ENCODE data around the gene NR2E1.

NR2E1 gene

GRCh38 chr6:108207013-108207412 is 41.2 kb downstream of the NR2E1 start:
- H3K36me3 ChIP-seq (ENCODE audit: insufficient read depth, low read length) = peaks cover 24% of the 10 kb centered on the region
- H3K4me1 ChIP-seq (ENCODE audit: insufficient read depth, low read length, severe bottlenecking) = no peaks in the 10 kb centered on the region
- H3F3A ChIP-seq (ENCODE audit: insufficient read depth, low read length) = no peaks in the 10 kb centered on the region; the same call in 1 of the 2 replicates
- H3K4me3 ChIP-seq (ENCODE audit: low read depth, low read length, poor library complexity, severe bottlenecking) = no peak overlapping the region
- H3K9me3 ChIP-seq (ENCODE audit: low read length) = no peaks in the 10 kb centered on the region
- no peaks in the 10 kb centered on the region for H4K20me1 ChIP-seq (ENCODE audit: insufficient read depth, low read length)
- no peak overlapping the region for H3K9ac ChIP-seq (ENCODE audit: low read length)
- H3K27ac ChIP-seq (ENCODE audit: low read depth, low read length, poor library complexity, severe bottlenecking) = no peak overlapping the region
- H3K4me2 ChIP-seq (ENCODE audit: low read length) = no peak overlapping the region
- H3K27me3 ChIP-seq (ENCODE audit: insufficient read depth, low read length) = no peaks in the 10 kb centered on the region
- TF ChIP-seq, protein P1, sequence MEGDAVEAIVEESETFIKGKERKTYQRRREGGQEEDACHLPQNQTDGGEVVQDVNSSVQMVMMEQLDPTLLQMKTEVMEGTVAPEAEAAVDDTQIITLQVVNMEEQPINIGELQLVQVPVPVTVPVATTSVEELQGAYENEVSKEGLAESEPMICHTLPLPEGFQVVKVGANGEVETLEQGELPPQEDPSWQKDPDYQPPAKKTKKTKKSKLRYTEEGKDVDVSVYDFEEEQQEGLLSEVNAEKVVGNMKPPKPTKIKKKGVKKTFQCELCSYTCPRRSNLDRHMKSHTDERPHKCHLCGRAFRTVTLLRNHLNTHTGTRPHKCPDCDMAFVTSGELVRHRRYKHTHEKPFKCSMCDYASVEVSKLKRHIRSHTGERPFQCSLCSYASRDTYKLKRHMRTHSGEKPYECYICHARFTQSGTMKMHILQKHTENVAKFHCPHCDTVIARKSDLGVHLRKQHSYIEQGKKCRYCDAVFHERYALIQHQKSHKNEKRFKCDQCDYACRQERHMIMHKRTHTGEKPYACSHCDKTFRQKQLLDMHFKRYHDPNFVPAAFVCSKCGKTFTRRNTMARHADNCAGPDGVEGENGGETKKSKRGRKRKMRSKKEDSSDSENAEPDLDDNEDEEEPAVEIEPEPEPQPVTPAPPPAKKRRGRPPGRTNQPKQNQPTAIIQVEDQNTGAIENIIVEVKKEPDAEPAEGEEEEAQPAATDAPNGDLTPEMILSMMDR (IDR thresholded peaks at IDR 0.05; ENCODE audit: low read length) = no peak
- no peak for TF ChIP-seq EZH2 (IDR thresholded peaks at IDR 0.05; ENCODE audit: borderline replicate concordance, low read length)
- H3K9me2 ChIP-seq (ENCODE audit: low read depth, low read length) = no peaks in the 10 kb centered on the region
- no peak overlapping the region for H2AFZ ChIP-seq (ENCODE audit: low read length)
- no peaks in the 10 kb centered on the region for H3K79me2 ChIP-seq (ENCODE audit: insufficient read depth, low read length)

GRCh38 chr6:108209738-108210137 is 43.9 kb downstream of the NR2E1 start:
- H3K27ac ChIP-seq (ENCODE audit: low read depth, low read length, poor library complexity, severe bottlenecking) = no peak overlapping the region
- no peak for TF ChIP-seq EZH2 (IDR thresholded peaks at IDR 0.05; ENCODE audit: borderline replicate concordance, low read length)
- TF ChIP-seq, protein P1 (IDR thresholded peaks at IDR 0.05; ENCODE audit: low read length) = no peak
- H3K79me2 ChIP-seq (ENCODE audit: insufficient read depth, low read length) = no peaks in the 10 kb centered on the region
- H2AFZ ChIP-seq (ENCODE audit: low read length) = no peak overlapping the region
- no peaks in the 10 kb centered on the region; the same call in 1 of the 2 replicates for H3F3A ChIP-seq (ENCODE audit: insufficient read depth, low read length)
- no peaks in the 10 kb centered on the region for H3K9me2 ChIP-seq (ENCODE audit: low read depth, low read length)
- H3K4me3 ChIP-seq (ENCODE audit: low read depth, low read length, poor library complexity, severe bottlenecking) = no peak overlapping the region
- peaks cover 37% of the 10 kb centered on the region for H3K36me3 ChIP-seq (ENCODE audit: insufficient read depth, low read length)
- no peaks in the 10 kb centered on the region for H3K4me1 ChIP-seq (ENCODE audit: insufficient read depth, low read length, severe bottlenecking)
- no peaks in the 10 kb centered on the region for H3K9me3 ChIP-seq (ENCODE audit: low read length)
- H3K4me2 ChIP-seq (ENCODE audit: low read length) = no peak overlapping the region
- H4K20me1 ChIP-seq (ENCODE audit: insufficient read depth, low read length) = no peaks in the 10 kb centered on the region
- no peaks in the 10 kb centered on the region for H3K27me3 ChIP-seq (ENCODE audit: insufficient read depth, low read length)
- no peak overlapping the region for H3K9ac ChIP-seq (ENCODE audit: low read length)

GRCh38 chr6:108210556-108210955 is 44.7 kb downstream of the NR2E1 start:
- Histone ChIP-seq H3K27me3 (ENCODE audit: insufficient read depth, low read length) (no peaks in the 10 kb centered on the region), H3K36me3 (ENCODE audit: insufficient read depth, low read length) (peaks cover 44% of the 10 kb centered on the region)

More at GRCh38 chr6:108210556-108210955, 44.7 kb downstream of the NR2E1 start:
- Histone ChIP-seq H3K9me2 (ENCODE audit: low read depth, low read length) (no peaks in the 10 kb centered on the region), H3K4me3 (ENCODE audit: low read depth, low read length, poor library complexity, severe bottlenecking) (no peak overlapping the region), H3K27ac (ENCODE audit: low read depth, low read length, poor library complexity, severe bottlenecking) (no peak overlapping the region), H3K4me2 (ENCODE audit: low read length) (no peak overlapping the region), H3K4me1 (ENCODE audit: insufficient read depth, low read length, severe bottlenecking) (no peaks in the 10 kb centered on the region), H3K9me3 (ENCODE audit: low read length) (no peaks in the 10 kb centered on the region), H3F3A (ENCODE audit: insufficient read depth, low read length) (no peaks in the 10 kb centered on the region; the same call in 1 of the 2 replicates), H4K20me1 (ENCODE audit: insufficient read depth, low read length) (no peaks in the 10 kb centered on the region), H2AFZ (ENCODE audit: low read length) (no peak overlapping the region), H3K9ac (ENCODE audit: low read length) (no peak overlapping the region), H3K79me2 (ENCODE audit: insufficient read depth, low read length) (no peaks in the 10 kb centered on the region)
- TF ChIP-seq, protein P1 (IDR thresholded peaks at IDR 0.05; ENCODE audit: low read length) = no peak
- no peak for TF ChIP-seq EZH2 (IDR thresholded peaks at IDR 0.05; ENCODE audit: borderline replicate concordance, low read length)

All from OCI-LY1 (cell line).